Uterus (tissue), 4 donors: ENCODE results near the gene PIK3R6. TPM values are rescaled to one million over a fixed set of nuclear protein-coding genes. Genes with fewer than 3 reads are reported as not detected.

Experiments used
- DNase-seq, 2 donors: peaks; one replicate each; pipeline ENCODE4 v3.0.0-alpha.2; 2019 to 2020
- H3K27ac ChIP-seq, 2 donors: fragments of 200-600 bp; sonication (generic); 1 replicate in 1 of 2; 2 replicates in 1 of 2; pipeline ENCODE4 v1.5.1; 2016 to 2018
- H3K27me3 ChIP-seq, 2 donors: fragments of 200-600 bp; sonication (generic); one replicate each; pipeline ENCODE4 v1.5.1; 2018 to 2019; ENCODE audit warnings: control low read depth in 1 of 2
- H3K36me3 ChIP-seq, 2 donors: fragments of 200-600 bp; sonication (generic); one replicate each; pipeline ENCODE4 v1.5.1; 2019; ENCODE audit warnings: control low read depth in 1 of 2
- H3K4me1 ChIP-seq, 2 donors: fragments of 200-600 bp; sonication (generic); one replicate each; pipeline ENCODE4 v1.5.1; 2018 to 2019; ENCODE audit warnings: control low read depth in 1 of 2
- H3K4me3 ChIP-seq, 2 donors: fragments of 200-600 bp; sonication (generic); 1 replicate in 1 of 2; 2 replicates in 1 of 2; pipeline ENCODE4 v1.5.1; 2018 to 2019; ENCODE audit warnings: mild to moderate bottlenecking in 1 of 2
- H3K9me3 ChIP-seq, 2 donors: fragments of 200-600 bp; sonication (generic); one replicate each; pipeline ENCODE4 v1.5.1; 2019; ENCODE audit warnings: control low read depth in 1 of 2
- POLR2A ChIP-seq, 2 donors: fragments of 450-650 bp; IDR thresholded peaks; one replicate each; pipeline ENCODE4 v1.6.1; 2016; ENCODE audit warnings: antibody characterized with exemption in 2 of 2, mild to moderate bottlenecking in 1 of 2, moderate library complexity in 1 of 2
- intact Hi-C: fragments of 100-400 bp; cut with DNase I; formaldehyde crosslinking; loops from one replicate; pipeline ENCODE4 v1.15.1; 2023; ENCODE audit warnings: low total_unique reads
- total RNA-seq, 4 donors: library from RNA; depleted of rRNA in 3 of 4; stranded (reverse); fragments of >200 nt in 3 of 4; gene quantifications; one replicate each; pipeline versions ENCODE4 v1.1.0 to v1.2.4, GENCODE V29; 2014 to 2023
- TF ChIP-seq, protein P1 (sequence below), 4 experiments: fragments of 200-600 bp in 2 of 4; fragments of 450-650 bp in 2 of 4; sonication (generic) in 2 of 4; IDR thresholded peaks; one replicate each; pipeline ENCODE4 v1.5.1; 2016 to 2019; ENCODE audit warnings: antibody characterized with exemption in 4 of 4, mild to moderate bottlenecking in 2 of 4, moderate library complexity in 1 of 4
- donor health status: DM: yes; HTN: yes; CAD: no.

The PIK3R6 gene
- total RNA-seq, 4 donors from 2014 or later = 0.34 to 24.6 (median 1.1) TPM; not detected in 1

GRCh38 chr17:8821446-8822105 is 45.9 kb downstream of the PIK3R6 start:
- no peaks in the 10 kb centered on the region for H3K4me1 ChIP-seq
- no peaks in the 10 kb centered on the region for H3K27me3 ChIP-seq
- H3K27ac ChIP-seq = no peak overlapping the region
- no peaks in the 10 kb centered on the region for H3K36me3 ChIP-seq
- no peaks in the 10 kb centered on the region for H3K9me3 ChIP-seq
- TF ChIP-seq POLR2A (IDR thresholded peaks at IDR 0.05) = no peak
- TF ChIP-seq, protein P1, sequence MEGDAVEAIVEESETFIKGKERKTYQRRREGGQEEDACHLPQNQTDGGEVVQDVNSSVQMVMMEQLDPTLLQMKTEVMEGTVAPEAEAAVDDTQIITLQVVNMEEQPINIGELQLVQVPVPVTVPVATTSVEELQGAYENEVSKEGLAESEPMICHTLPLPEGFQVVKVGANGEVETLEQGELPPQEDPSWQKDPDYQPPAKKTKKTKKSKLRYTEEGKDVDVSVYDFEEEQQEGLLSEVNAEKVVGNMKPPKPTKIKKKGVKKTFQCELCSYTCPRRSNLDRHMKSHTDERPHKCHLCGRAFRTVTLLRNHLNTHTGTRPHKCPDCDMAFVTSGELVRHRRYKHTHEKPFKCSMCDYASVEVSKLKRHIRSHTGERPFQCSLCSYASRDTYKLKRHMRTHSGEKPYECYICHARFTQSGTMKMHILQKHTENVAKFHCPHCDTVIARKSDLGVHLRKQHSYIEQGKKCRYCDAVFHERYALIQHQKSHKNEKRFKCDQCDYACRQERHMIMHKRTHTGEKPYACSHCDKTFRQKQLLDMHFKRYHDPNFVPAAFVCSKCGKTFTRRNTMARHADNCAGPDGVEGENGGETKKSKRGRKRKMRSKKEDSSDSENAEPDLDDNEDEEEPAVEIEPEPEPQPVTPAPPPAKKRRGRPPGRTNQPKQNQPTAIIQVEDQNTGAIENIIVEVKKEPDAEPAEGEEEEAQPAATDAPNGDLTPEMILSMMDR (IDR thresholded peaks at IDR 0.05) = no peak
- intact Hi-C loops = no loop called here
- no peak overlapping the region for H3K4me3 ChIP-seq
- DNase-seq = no peak

GRCh38 chr17:8820311-8821010 is 47.0 kb downstream of the PIK3R6 start:
- Histone ChIP-seq H3K36me3 (no peaks in the 10 kb centered on the region), H3K4me1 (no peaks in the 10 kb centered on the region), H3K4me3 (no peak overlapping the region), H3K27ac (no peak overlapping the region), H3K27me3 (no peaks in the 10 kb centered on the region), H3K9me3 (no peaks in the 10 kb centered on the region)
- TF ChIP-seq, protein P1 (IDR thresholded peaks at IDR 0.05) = no peak
- TF ChIP-seq POLR2A (IDR thresholded peaks at IDR 0.05) = no peak
- DNase-seq = no peak
- intact Hi-C loops = no loop called here

- intact Hi-C loops = no loop called here
- Histone ChIP-seq H3K9me3 (no peaks in the 10 kb centered on the region), H3K27ac (no peak overlapping the region), H3K27me3 (no peaks in the 10 kb centered on the region), H3K36me3 (no peaks in the 10 kb centered on the region), H3K4me3 (no peak overlapping the region), H3K4me1 (no peaks in the 10 kb centered on the region)
- no peak for DNase-seq
- TF ChIP-seq, protein P1 (IDR thresholded peaks at IDR 0.05) = no peak
- TF ChIP-seq POLR2A (IDR thresholded peaks at IDR 0.05) = no peak
These were observed 48.7 kb downstream of the PIK3R6 start for GRCh38 chr17:8818654-8819330.

GRCh38 chr17:8818047-8818446 is 49.4 kb downstream of the PIK3R6 start:
- Histone ChIP-seq H3K36me3 (no peaks in the 10 kb centered on the region), H3K27ac (no peak overlapping the region), H3K4me1 (no peaks in the 10 kb centered on the region), H3K9me3 (no peaks in the 10 kb centered on the region), H3K4me3 (no peak overlapping the region), H3K27me3 (no peaks in the 10 kb centered on the region)
- intact Hi-C loops = no loop called here
- DNase-seq = no peak
- no peak for TF ChIP-seq POLR2A (IDR thresholded peaks at IDR 0.05)
- TF ChIP-seq, protein P1 (IDR thresholded peaks at IDR 0.05) = no peak
